ENCODE data around the gene CRYZ. TPM values are rescaled to one million over a fixed set of nuclear protein-coding genes. Genes with fewer than 3 reads are reported as not detected.

Gene CRYZ
- total RNA-seq, 1 donor, result 35.1 TPM

GRCh38 chr1:74716822-74717221 lies 16.0 kb downstream of the CRYZ start:
- H3K9me3 ChIP-seq (ENCODE audit: low read depth, low read length), result no peaks in the 10 kb centered on the region
- no peaks in the 10 kb centered on the region for H3K4me1 ChIP-seq (ENCODE audit: insufficient read depth, low read length)
- H3K4me2 ChIP-seq (ENCODE audit: insufficient read depth, low read length), result no peak overlapping the region
- H3K36me3 ChIP-seq (ENCODE audit: insufficient read depth, low read length), result peaks cover 41% of the 10 kb centered on the region
- H3K79me2 ChIP-seq (ENCODE audit: insufficient read depth, low read length), result peaks cover 2% of the 10 kb centered on the region
- no peak overlapping the region for H3K4me3 ChIP-seq (ENCODE audit: insufficient read depth, low read length)
- no peak overlapping the region for H3K27ac ChIP-seq (ENCODE audit: low read depth, low read length)
- TF ChIP-seq CTCF (IDR thresholded peaks at IDR 0.05; ENCODE audit: extremely low read depth, low read depth, low read length), result no peak
- no peak overlapping the region for H2AFZ ChIP-seq (ENCODE audit: low read length)
- no peaks in the 10 kb centered on the region for H3K27me3 ChIP-seq (ENCODE audit: insufficient read depth, low read length)
- no peak for DNase-seq (ENCODE audit: insufficient read length, low spot score, missing footprints)
- no peaks in the 10 kb centered on the region for H4K20me1 ChIP-seq (ENCODE audit: insufficient read depth, low read length)

GRCh38 chr1:74715806-74716205 lies 17.0 kb downstream of the CRYZ start:
- no peak overlapping the region for H3K27ac ChIP-seq (ENCODE audit: low read depth, low read length)
- H3K36me3 ChIP-seq (ENCODE audit: insufficient read depth, low read length), result peaks cover 32% of the 10 kb centered on the region
- no peak overlapping the region for H3K4me2 ChIP-seq (ENCODE audit: insufficient read depth, low read length)
- H4K20me1 ChIP-seq (ENCODE audit: insufficient read depth, low read length), result no peaks in the 10 kb centered on the region
- no peak for DNase-seq (ENCODE audit: insufficient read length, low spot score, missing footprints)
- no peaks in the 10 kb centered on the region for H3K27me3 ChIP-seq (ENCODE audit: insufficient read depth, low read length)
- H3K79me2 ChIP-seq (ENCODE audit: insufficient read depth, low read length), result no peaks in the 10 kb centered on the region
- no peak overlapping the region for H3K4me3 ChIP-seq (ENCODE audit: insufficient read depth, low read length)
- no peak overlapping the region for H2AFZ ChIP-seq (ENCODE audit: low read length)
- H3K4me1 ChIP-seq (ENCODE audit: insufficient read depth, low read length), result no peaks in the 10 kb centered on the region
- TF ChIP-seq CTCF (IDR thresholded peaks at IDR 0.05; ENCODE audit: extremely low read depth, low read depth, low read length), result no peak
- no peaks in the 10 kb centered on the region for H3K9me3 ChIP-seq (ENCODE audit: low read depth, low read length)

- no peak overlapping the region for H3K27ac ChIP-seq (ENCODE audit: low read depth, low read length)
- H3K9me3 ChIP-seq (ENCODE audit: low read depth, low read length), result no peaks in the 10 kb centered on the region
- no peak for TF ChIP-seq CTCF (IDR thresholded peaks at IDR 0.05; ENCODE audit: extremely low read depth, low read depth, low read length)
- H3K4me1 ChIP-seq (ENCODE audit: insufficient read depth, low read length), result no peaks in the 10 kb centered on the region
- H3K4me2 ChIP-seq (ENCODE audit: insufficient read depth, low read length), result no peak overlapping the region
- no peaks in the 10 kb centered on the region for H3K79me2 ChIP-seq (ENCODE audit: insufficient read depth, low read length)
- no peak overlapping the region for H3K4me3 ChIP-seq (ENCODE audit: insufficient read depth, low read length)
- no peak overlapping the region for H2AFZ ChIP-seq (ENCODE audit: low read length)
- H3K36me3 ChIP-seq (ENCODE audit: insufficient read depth, low read length), result peaks cover 28% of the 10 kb centered on the region
- no peaks in the 10 kb centered on the region for H4K20me1 ChIP-seq (ENCODE audit: insufficient read depth, low read length)
- DNase-seq (ENCODE audit: insufficient read length, low spot score, missing footprints), result no peak
- H3K27me3 ChIP-seq (ENCODE audit: insufficient read depth, low read length), result no peaks in the 10 kb centered on the region
Observed at GRCh38 chr1:74715236-74715502, 17.7 kb downstream of the CRYZ start.

- DNase-seq (ENCODE audit: insufficient read length, low spot score, missing footprints), result no peak
- H2AFZ ChIP-seq (ENCODE audit: low read length), result no peak overlapping the region
- H3K4me1 ChIP-seq (ENCODE audit: insufficient read depth, low read length), result no peaks in the 10 kb centered on the region
- no peak overlapping the region for H3K4me3 ChIP-seq (ENCODE audit: insufficient read depth, low read length)
- no peak for TF ChIP-seq CTCF (IDR thresholded peaks at IDR 0.05; ENCODE audit: extremely low read depth, low read depth, low read length)
- H3K27ac ChIP-seq (ENCODE audit: low read depth, low read length), result no peak overlapping the region
- H3K79me2 ChIP-seq (ENCODE audit: insufficient read depth, low read length), result no peaks in the 10 kb centered on the region
- H4K20me1 ChIP-seq (ENCODE audit: insufficient read depth, low read length), result no peaks in the 10 kb centered on the region
- no peaks in the 10 kb centered on the region for H3K9me3 ChIP-seq (ENCODE audit: low read depth, low read length)
- no peak overlapping the region for H3K4me2 ChIP-seq (ENCODE audit: insufficient read depth, low read length)
- peaks cover 23% of the 10 kb centered on the region for H3K36me3 ChIP-seq (ENCODE audit: insufficient read depth, low read length)
- no peaks in the 10 kb centered on the region for H3K27me3 ChIP-seq (ENCODE audit: insufficient read depth, low read length)
Observed at GRCh38 chr1:74714429-74715235, 18.2 kb downstream of the CRYZ start.
